NK-92 (cell line): Measurements from ENCODE around the gene VNN1.
"Not testable (repeated sequence)": the region's sequence is repeated elsewhere in the genome, so short reads cannot be mapped to it uniquely, and the experiment has no call there.

Experiments used
- DNase-seq: peaks from one replicate; lab custom pipeline; 2025; ENCODE audit not compliant: unreplicated experiment; lab: John Stamatoyannopoulos, UW

The VNN1 gene

DNA sequence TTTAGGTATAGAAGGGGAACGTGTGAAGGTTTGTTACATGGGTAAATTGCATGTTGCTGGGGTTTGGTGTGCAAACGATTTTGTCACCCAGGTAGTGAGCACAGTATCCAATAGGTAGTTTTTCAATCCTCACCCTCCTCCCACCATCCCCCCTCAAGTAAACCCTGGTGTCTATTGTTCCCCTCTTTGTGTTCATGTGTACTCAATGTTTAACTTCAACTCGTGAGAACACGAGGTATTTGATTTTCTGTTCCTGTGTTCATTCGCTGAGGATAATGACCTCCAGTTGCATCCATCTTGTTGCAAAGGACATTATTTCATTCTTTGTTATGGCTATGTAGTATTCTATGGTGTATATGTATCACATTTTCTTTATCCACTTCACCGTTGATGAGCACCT, 11.6 kb upstream of the VNN1 start:
- DNase-seq, result no peak

GRCh38 chr6:132719736-132720448, 6.0 kb upstream of the VNN1 start:
- DNase-seq, result no peak

GRCh38 chr6:132715881-132716637, 2.2 kb upstream of the VNN1 start:
- no peak for DNase-seq

DNA sequence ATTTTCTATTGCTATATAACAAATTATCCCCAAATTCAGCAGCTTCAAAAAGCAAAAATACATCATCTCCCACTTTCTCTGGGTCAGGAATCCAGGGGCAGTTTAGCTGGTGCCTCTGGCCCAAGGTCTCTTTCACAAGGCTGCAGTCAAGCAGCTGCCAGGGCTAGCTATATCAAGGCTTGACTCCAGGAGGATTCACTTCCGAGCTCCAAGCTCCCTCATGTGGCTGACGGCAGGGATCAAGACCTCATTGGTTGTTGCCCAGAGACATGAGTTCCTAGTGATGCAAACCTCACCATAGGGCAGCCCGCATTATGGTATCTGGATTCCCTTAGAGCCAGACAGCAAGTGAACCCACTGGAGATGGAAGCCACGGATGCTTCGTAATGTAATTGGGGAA, 1.3 kb upstream of the VNN1 start:
- no peak for DNase-seq

- no peak for DNase-seq
Measured at GRCh38 chr6:132714160-132714559, 305 bp upstream of the VNN1 start.

DNA sequence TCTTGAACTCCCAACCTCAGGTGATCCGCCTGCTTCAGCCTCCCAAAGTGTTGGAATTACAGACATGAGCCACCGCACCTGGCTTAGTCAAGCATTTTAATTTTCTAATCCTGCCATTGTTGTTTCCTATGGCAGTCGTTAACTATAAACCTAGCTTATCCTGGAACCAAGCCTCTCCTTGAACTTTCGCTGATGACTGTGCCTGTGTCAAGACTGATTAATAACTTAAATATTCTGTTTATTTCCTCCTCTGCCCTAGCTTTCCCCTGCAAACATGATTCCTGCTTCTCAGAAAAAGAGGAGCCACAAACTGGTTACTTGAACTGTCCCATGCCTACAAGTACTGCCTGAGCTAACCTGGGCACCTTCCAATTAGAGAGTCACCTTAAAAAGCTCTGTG, 1.5 kb downstream of the VNN1 start:
- DNase-seq, result no peak

DNA sequence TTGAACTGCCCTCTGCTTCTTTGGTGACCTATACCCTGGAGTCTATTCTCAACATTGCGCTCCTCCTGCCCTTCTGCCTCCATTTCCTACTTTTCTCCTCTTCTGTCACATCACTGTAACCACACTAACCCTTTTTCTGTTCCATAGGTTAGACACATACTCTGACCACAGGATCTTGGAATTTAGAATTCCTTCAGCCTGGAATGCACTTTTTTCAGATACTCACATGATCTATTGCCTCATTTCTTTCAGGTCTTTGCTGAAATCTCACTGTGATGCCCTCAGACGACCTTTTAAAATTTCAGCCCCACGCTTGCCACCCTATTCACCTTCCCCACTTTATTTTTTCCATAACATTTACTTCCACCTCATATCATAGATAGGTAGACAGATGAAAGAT, 5.1 kb downstream of the VNN1 start:
- no peak for DNase-seq

DNA sequence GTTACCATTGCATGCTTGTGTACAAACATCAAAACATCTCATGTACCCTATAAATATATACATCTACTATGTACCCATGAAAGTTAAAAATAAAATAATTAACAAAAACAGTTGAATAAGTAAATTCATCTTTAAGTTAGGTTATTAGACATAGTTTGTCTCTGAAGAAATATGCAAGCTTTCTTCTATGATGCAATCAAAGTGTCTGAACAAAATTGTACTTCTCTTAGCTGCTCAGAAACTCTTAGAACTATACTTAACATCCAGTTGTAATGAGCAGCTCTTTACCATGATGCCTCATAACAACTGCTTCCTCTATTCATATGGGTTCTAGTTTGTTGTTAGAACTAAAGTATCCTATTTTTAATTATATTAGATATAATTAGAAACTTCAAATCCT, 5.9 kb downstream of the VNN1 start:
- DNase-seq, result no peak

GRCh38 chr6:132706756-132707155, 7.1 kb downstream of the VNN1 start:
- not testable (repeated sequence) for DNase-seq

DNA sequence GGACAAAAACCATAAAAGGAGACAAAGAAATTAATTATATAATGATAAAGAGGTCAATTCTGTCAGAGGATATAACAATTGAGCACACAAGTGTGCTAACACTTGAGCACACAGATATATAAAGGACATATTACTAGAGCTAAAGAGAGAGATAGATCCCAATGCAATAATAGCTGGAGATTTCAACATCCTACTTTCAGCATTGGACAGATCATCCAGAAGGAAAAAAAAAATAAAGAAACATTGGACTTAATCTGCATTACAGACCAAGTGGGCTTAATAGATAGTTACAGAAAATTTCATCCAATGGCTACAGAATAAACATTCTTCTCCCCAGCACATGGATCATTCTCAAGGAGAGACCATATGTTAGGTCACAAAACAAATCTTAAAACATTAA, 9.9 kb downstream of the VNN1 start:
- no peak for DNase-seq

GRCh38 chr6:132698608-132699007, 15.2 kb downstream of the VNN1 start:
- no peak for DNase-seq

GRCh38 chr6:132695773-132696172, 18.1 kb downstream of the VNN1 start:
- DNase-seq, result no peak

- no peak for DNase-seq
Measured at GRCh38 chr6:132693478-132693877, 20.4 kb downstream of the VNN1 start.

DNA sequence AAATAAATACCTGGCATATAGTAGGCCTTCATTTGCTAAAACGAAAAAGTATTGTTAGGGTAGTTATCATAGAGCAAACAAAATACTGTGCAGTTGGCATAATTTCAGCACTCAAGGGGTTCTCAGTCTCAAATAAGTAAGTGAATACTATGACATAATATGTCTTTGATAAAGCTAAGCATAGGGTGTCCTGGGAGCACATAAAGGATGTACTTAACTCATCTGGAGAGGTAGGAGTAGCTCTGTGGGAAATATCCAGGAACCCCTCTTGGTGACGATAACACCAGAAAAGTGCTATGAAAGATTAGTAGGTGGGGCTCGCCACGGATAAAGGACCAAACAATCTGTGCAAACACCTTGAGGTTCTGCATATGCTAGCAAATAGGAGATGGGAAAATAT, 23.2 kb downstream of the VNN1 start:
- DNase-seq, result no peak

GRCh38 chr6:132687306-132687705, 26.5 kb downstream of the VNN1 start:
- DNase-seq, result no peak

DNA sequence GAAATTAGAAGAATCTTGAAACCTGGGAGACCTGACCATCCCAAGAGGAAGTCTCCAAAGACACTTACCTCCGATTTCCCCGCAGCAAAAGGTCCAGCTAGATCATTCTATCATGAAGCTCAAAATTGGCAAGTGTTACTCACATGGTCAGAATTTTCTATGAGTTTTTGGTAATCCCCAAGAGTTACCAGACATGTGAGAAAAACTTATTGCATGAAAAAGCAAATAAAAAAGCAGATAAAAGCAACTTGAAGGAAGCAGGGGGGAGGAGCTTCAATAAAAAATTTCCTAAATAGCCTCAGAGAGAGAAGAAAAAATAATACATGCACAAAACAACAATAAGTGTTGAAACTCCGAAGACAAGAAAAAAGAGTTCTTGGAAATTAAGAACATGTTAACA, 27.3 kb downstream of the VNN1 start:
- DNase-seq, result no peak

- DNase-seq, result no peak
Measured at GRCh38 chr6:132685009-132685408, 28.8 kb downstream of the VNN1 start.

- no peak for DNase-seq
Measured at GRCh38 chr6:132684272-132684671, 29.6 kb downstream of the VNN1 start.

DNA sequence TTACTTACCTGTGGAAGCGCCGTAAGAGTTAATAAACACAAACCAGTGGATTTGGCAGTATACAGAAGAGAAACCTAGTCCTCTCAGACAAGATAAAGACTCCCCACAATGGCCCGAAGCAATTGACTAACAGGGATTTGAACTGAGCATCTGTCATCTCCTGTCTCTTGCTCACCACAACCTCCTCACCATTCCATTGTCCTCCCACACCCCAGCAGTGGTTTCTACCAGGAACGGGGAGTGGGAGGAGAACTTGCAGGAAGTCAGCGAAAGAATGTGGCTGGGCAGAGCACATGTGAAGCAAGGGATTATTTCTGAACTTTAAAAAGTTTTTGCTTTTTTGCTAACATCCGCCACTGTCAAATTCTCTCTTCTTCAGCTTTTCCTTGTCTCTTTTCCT, 30.3 kb downstream of the VNN1 start:
- no peak for DNase-seq

DNA sequence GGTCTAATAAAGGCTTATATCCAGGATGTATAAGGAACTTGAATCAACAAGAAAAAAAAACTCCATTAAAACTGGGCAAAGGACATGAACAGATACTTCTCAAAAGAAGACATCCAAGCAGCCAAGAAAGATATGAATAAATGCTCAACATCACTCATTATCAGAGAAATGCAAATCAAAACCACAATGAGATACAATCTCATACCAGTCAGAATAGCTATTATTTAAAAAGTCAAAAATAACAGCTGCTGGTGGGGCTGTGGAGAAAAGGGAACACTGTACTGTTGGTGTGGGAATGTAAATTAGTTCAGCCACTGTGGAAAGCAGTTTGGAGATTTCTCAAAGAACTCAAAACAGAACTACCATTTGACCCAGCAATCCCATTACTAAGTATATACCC, 34.8 kb downstream of the VNN1 start:
- not testable (repeated sequence) for DNase-seq

DNA sequence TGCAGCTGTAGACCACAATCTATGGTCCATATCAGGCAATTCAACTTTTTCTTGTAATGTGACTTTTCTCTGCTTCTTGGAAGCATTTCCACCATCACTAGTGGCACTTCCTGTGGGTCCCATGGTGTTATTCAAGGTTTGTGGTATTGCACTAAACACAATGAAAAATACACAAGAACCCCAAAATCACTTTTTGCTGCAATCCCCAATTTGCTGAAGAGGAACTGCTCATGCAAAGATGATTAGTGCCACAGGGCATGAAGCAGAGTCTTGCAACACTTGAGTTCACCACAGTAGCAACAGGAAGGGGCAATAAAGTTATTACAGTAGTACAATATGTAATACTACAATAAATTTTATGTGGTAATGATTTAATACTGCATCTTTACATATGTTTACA, 38.1 kb downstream of the VNN1 start:
- no peak for DNase-seq

GRCh38 chr6:132675002-132675401, 38.9 kb downstream of the VNN1 start:
- no peak for DNase-seq
